WTC11 (cell line): Measurements from ENCODE around the gene CFAP53. TPM values are rescaled to one million over a fixed set of nuclear protein-coding genes. Genes with fewer than 3 reads are reported as not detected.

Source experiments
- ATAC-seq: fragments of 200-7000 bp; cut with Tn5 transposase; 2 replicates; pipeline ENCODE4 v1.10.0; 2021; ENCODE audit warnings: mild to moderate bottlenecking, moderate library complexity
- CTCF ChIA-PET: fragments of 300-600 bp; sonication (Branson Sonifier 250); formaldehyde crosslinking; loops from one replicate; lab custom pipeline; 2021; ENCODE audit warnings: antibody characterized with exemption; lab: Charles Lee
- POLR2A ChIA-PET: fragments of 350-600 bp; sonication (Branson Sonifier 250); formaldehyde crosslinking; loops from one replicate; lab custom pipeline; 2021; ENCODE audit warnings: antibody characterized with exemption; lab: Charles Lee
- DNase-seq: peaks from one replicate; pipeline ENCODE4 v3.0.0; 2021; ENCODE audit warnings: low spot score
- H3K27ac Mint-ChIP-seq: 2 replicates; pipeline ENCODE4 v1.8.0; 2021; ENCODE audit warnings: mixed read lengths
- H3K27me3 Mint-ChIP-seq: 2 replicates; pipeline ENCODE4 v1.8.0; 2021; ENCODE audit warnings: low read depth, mild to moderate bottlenecking, moderate library complexity, mixed read lengths
- H3K36me3 Mint-ChIP-seq: 2 replicates; pipeline ENCODE4 v1.8.0; 2021; ENCODE audit warnings: mixed read lengths
- H3K4me1 Mint-ChIP-seq: 2 replicates; pipeline ENCODE4 v1.8.0; 2022; ENCODE audit warnings: mixed read lengths
- H3K4me3 Mint-ChIP-seq: 2 replicates; pipeline ENCODE4 v1.8.0; 2021; ENCODE audit warnings: mild to moderate bottlenecking, moderate library complexity, mixed read lengths
- H3K9me3 Mint-ChIP-seq: 2 replicates; pipeline ENCODE4 v1.8.0; 2021; ENCODE audit warnings: mixed read lengths
- E2F5 ChIP-seq: sonication (generic); formaldehyde crosslinking; IDR thresholded peaks from 2 replicates; pipeline ENCODE4 v1.8.1; 2022; ENCODE audit warnings: mild to moderate bottlenecking, moderate library complexity, missing genetic modification reagents
- EMX1 ChIP-seq: fragments of 250-450 bp; sonication (Bioruptor Pico); IDR thresholded peaks from 2 replicates; pipeline ENCODE4 v1.8.0; 2021; ENCODE audit warnings: mild to moderate bottlenecking
- ETV6 ChIP-seq: sonication (generic); formaldehyde crosslinking; IDR thresholded peaks from 2 replicates; pipeline ENCODE4 v1.8.1; 2022; ENCODE audit warnings: mild to moderate bottlenecking, missing genetic modification reagents
- FOXJ3 ChIP-seq: sonication (generic); formaldehyde crosslinking; IDR thresholded peaks from 2 replicates; pipeline ENCODE4 v1.9.0; 2021; ENCODE audit warnings: missing genetic modification reagents, mild to moderate bottlenecking, borderline replicate concordance
- IRF2 ChIP-seq: sonication (generic); formaldehyde crosslinking; IDR thresholded peaks from 2 replicates; pipeline ENCODE4 v1.8.0; 2022; ENCODE audit warnings: low read depth, missing genetic modification reagents, borderline replicate concordance
- JUN ChIP-seq: sonication (generic); formaldehyde crosslinking; IDR thresholded peaks from 2 replicates; pipeline ENCODE4 v1.8.0; 2023; ENCODE audit warnings: mild to moderate bottlenecking, missing genetic modification reagents
- MXD4 ChIP-seq: fragments of 250-450 bp; sonication (Bioruptor Pico); IDR thresholded peaks from 2 replicates; pipeline ENCODE4 v1.8.0; 2021; ENCODE audit warnings: mild to moderate bottlenecking, moderate library complexity, borderline replicate concordance
- OVOL2 ChIP-seq: fragments of 250-450 bp; sonication (Bioruptor Pico); IDR thresholded peaks from 2 replicates; pipeline ENCODE4 v1.9.0; 2021; ENCODE audit warnings: mild to moderate bottlenecking, borderline replicate concordance
- SMAD3 ChIP-seq: sonication (generic); formaldehyde crosslinking; IDR thresholded peaks from 2 replicates; pipeline ENCODE4 v1.8.0; 2022; ENCODE audit warnings: missing genetic modification reagents, mild to moderate bottlenecking, borderline replicate concordance
- SOX15 ChIP-seq: fragments of 250-450 bp; sonication (Bioruptor Pico); IDR thresholded peaks from 2 replicates; pipeline ENCODE4 v1.9.0; 2021; ENCODE audit warnings: mild to moderate bottlenecking
- USF2 ChIP-seq: sonication (generic); formaldehyde crosslinking; IDR thresholded peaks from 2 replicates; pipeline ENCODE4 v1.8.1; 2023; ENCODE audit warnings: mild to moderate bottlenecking, missing genetic modification reagents, moderate library complexity
- total RNA-seq: library from RNA; stranded (reverse); gene quantifications from 3 replicates; pipeline ENCODE4 v1.2.3, GENCODE V29; 2021
- TF ChIP-seq, protein P1 (sequence below): sonication (generic); formaldehyde crosslinking; IDR thresholded peaks from 2 replicates; pipeline ENCODE4 v1.8.0; 2023; ENCODE audit warnings: mild to moderate bottlenecking, missing genetic modification reagents
- TF ChIP-seq, protein P2 (sequence below): sonication (generic); formaldehyde crosslinking; IDR thresholded peaks from 2 replicates; pipeline ENCODE4 v1.8.1; 2022; ENCODE audit warnings: mild to moderate bottlenecking, missing genetic modification reagents, moderate library complexity, borderline replicate concordance
- TF ChIP-seq, protein P3 (sequence below): fragments of 250-450 bp; sonication (Bioruptor Pico); IDR thresholded peaks from 2 replicates; pipeline ENCODE4 v1.9.0; 2021; ENCODE audit warnings: moderate library complexity, mild to moderate bottlenecking, inconsistent platforms, borderline replicate concordance

Gene CFAP53
- total RNA-seq, 1 experiment from 2014 or later, result 0.26 TPM

DNA sequence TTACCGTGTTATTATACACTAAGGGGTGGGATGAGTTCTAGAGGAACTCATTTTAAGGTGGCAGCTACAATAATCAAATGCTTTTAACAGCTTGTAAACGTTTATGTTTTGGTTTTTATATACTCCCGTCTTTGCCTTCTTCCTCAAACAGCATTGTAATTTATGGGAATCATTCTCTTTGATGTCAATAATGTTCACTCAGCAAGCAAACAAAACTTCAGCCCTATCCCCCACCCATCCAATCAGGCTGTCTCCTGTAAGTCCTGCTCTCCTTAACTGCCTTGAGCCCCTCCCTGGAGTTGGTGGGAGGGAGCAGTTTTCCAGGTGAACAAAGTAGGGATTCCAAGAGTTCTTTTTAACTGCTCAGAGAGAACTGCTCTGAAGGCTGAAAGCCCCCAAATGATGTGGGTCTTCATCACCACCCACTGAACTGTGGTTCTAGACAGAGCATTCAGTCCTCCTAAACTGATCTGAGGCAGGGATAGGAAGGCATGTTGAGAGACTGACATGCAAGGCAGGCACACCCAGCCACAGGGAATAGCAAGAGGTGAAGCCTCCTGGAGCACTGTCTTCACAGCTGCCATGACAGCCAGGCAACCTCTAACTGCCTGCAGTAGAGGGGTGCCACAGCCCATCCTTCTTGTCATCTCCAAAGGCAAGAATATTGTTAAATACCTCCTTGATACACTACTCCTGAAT lies 88.9 kb downstream of the CFAP53 start:
- ATAC-seq, result peak; percentile 60; the same call in 1 of the 2 replicates
- no peak overlapping the region for H3K4me3 Mint-ChIP-seq
- CTCF ChIA-PET, result interaction anchor here (1.0 to 1.4 kb wide), 2 partner anchors 26 to 133 kb away, joined by 3 read pairs; no protein-coding TSS in a partner anchor
- H3K36me3 Mint-ChIP-seq, result no peaks in the 10 kb centered on the region
- peaks cover 11% of the 10 kb centered on the region for H3K4me1 Mint-ChIP-seq
- TF ChIP-seq FOXJ3 (CRISPR knock-in tag) (no peak), SMAD3 (no peak), OVOL2 (CRISPR knock-in tag) (no peak), EMX1 (no peak), USF2 (no peak), MXD4 (CRISPR knock-in tag) (no peak), E2F5 (no peak), SOX15 (CRISPR knock-in tag) (no peak), IRF2 (CRISPR knock-in tag) (no peak), ETV6 (CRISPR knock-in tag) (no peak), JUN (CRISPR knock-in tag) (no peak)
- TF ChIP-seq, protein P1, sequence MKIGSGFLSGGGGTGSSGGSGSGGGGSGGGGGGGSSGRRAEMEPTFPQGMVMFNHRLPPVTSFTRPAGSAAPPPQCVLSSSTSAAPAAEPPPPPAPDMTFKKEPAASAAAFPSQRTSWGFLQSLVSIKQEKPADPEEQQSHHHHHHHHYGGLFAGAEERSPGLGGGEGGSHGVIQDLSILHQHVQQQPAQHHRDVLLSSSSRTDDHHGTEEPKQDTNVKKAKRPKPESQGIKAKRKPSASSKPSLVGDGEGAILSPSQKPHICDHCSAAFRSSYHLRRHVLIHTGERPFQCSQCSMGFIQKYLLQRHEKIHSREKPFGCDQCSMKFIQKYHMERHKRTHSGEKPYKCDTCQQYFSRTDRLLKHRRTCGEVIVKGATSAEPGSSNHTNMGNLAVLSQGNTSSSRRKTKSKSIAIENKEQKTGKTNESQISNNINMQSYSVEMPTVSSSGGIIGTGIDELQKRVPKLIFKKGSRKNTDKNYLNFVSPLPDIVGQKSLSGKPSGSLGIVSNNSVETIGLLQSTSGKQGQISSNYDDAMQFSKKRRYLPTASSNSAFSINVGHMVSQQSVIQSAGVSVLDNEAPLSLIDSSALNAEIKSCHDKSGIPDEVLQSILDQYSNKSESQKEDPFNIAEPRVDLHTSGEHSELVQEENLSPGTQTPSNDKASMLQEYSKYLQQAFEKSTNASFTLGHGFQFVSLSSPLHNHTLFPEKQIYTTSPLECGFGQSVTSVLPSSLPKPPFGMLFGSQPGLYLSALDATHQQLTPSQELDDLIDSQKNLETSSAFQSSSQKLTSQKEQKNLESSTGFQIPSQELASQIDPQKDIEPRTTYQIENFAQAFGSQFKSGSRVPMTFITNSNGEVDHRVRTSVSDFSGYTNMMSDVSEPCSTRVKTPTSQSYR (CRISPR knock-in tag), result no peak
- TF ChIP-seq, protein P2, sequence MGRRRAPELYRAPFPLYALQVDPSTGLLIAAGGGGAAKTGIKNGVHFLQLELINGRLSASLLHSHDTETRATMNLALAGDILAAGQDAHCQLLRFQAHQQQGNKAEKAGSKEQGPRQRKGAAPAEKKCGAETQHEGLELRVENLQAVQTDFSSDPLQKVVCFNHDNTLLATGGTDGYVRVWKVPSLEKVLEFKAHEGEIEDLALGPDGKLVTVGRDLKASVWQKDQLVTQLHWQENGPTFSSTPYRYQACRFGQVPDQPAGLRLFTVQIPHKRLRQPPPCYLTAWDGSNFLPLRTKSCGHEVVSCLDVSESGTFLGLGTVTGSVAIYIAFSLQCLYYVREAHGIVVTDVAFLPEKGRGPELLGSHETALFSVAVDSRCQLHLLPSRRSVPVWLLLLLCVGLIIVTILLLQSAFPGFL (CRISPR knock-in tag), result no peak
- TF ChIP-seq, protein P3, sequence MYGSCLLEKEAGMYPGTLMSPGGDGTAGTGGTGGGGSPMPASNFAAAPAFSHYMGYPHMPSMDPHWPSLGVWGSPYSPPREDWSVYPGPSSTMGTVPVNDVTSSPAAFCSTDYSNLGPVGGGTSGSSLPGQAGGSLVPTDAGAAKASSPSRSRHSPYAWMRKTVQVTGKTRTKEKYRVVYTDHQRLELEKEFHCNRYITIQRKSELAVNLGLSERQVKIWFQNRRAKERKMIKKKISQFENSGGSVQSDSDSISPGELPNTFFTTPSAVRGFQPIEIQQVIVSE (CRISPR knock-in tag), result no peak
- no peak for DNase-seq
- H3K27ac Mint-ChIP-seq, result no peak overlapping the region
- no peaks in the 10 kb centered on the region for H3K27me3 Mint-ChIP-seq
- no peaks in the 10 kb centered on the region for H3K9me3 Mint-ChIP-seq
- POLR2A ChIA-PET, result no interaction called here

Other genes with a start within 250 kb of the CFAP53 start
- gene MYO5B, start 71.3 kb downstream of the CFAP53 start, total RNA-seq, result 7.0 to 8.7 TPM (median 7.4 TPM) in 3 replicates
- 47.6 to 53.4 TPM (median 48.4 TPM) in 3 replicates for gene MBD1, start 15.0 kb upstream of the CFAP53 start, total RNA-seq
- 88.7 to 94.5 TPM (median 94.0 TPM) in 3 replicates for gene CXXC1, start 21.2 kb upstream of the CFAP53 start, total RNA-seq
- gene SKA1, start 108.6 kb upstream of the CFAP53 start, total RNA-seq, result 15.7 to 18.6 TPM (median 18.1 TPM) in 3 replicates